HG03175 (cell line): ENCODE data around the gene DIRAS1.

Experiments used
- ATAC-seq: cut with Tn5 transposase; IDR thresholded peaks from one replicate; pipeline ENCODE4 v1.9.1; 2021; ENCODE audit warnings: mild to moderate bottlenecking, moderate library complexity; ENCODE audit not compliant: unreplicated experiment

The DIRAS1 gene

DNA sequence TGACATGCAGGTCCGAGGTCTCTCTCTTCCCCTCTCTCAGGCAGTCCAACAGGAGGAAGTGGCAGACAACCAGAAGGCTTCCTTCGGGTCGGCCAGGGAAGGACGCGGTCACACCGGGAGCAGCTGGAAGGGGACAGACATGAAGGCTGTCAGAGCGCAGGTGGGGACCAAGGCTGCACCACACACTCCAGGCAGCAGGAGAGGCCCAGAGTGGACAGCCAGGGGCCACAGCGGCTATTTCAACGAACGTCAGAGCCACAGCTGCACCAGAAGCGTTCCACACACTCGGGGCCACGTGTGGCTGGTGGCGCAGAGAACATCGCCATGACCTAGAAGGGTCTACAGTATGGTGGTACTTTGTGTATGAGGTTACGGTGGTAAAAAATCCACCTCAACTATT lies 34.6 kb upstream of the DIRAS1 start:
- no peak for ATAC-seq

DNA sequence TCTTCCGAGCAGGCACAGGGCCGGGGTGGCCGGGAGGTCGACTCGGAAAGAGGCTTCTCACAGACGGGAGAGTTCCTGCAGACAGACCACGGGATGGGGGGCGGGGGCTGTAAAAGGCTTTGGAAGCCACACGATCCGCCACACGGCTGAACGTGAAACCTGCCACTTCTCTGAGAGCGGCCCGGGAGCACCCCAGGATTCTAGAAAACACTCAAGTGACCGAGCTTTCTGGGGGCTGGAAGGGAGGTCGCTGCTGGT lies 34.2 kb upstream of the DIRAS1 start:
- ATAC-seq, result no peak

DNA sequence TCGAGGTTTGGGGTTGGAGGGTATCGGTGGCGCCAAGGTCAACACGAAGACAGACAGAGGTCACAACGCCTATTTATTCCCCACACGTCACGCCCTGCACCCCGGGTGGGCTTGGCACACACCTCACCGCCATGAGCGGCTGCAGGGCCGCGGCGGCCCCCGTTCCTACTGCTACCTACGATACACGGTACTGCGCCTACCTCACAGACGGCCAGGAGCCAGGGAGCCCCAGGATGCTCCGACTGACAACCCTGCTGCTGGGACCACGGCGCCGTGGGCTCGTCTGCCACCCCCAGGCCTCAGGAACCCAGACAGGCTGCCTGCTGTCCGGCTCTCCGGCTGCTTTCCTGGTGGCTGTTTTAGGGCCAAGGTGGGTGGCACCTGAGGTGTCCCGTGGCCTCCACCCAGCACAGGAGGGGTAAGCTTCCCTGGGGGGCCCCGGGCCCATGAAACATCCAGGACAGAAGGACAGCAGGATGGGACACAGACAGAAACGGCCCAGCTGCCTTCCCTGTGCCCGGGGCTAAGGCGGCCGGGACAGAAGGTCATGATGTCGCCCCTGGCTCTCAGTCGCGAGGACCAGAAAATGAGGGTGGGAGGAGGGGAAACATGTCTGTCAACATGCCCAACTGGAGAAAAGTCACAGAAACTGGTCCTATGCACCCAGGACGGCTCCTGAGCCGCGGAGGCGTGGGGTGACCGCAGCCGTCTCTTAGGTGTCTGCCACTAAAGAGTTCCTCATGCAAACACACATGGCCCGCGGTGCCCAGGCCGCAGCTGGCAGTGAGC lies 33.7 kb upstream of the DIRAS1 start:
- ATAC-seq, result no peak

DNA sequence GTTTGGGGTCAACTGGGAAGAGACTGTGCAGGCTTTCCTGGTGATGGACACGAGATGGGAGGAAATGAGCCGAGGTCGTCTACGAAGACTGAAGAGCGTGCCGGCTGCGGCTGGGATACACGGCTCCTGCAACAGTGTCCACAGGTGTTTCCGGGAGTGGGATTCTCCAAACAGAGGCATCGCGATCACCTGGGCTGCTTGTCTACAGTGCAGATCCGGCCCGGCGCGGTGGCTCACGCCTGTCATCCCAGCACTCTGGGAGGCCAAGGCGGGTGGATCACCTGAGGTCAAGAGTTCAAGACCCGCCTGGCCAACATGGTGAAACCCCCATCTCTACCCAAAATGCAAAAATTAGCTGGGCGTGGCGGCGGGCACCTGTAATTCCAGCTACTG lies 30.3 kb upstream of the DIRAS1 start:
- ATAC-seq, result no peak

- no peak for ATAC-seq
Measured at GRCh38 chr19:2750808-2751437, 29.8 kb upstream of the DIRAS1 start.

DNA sequence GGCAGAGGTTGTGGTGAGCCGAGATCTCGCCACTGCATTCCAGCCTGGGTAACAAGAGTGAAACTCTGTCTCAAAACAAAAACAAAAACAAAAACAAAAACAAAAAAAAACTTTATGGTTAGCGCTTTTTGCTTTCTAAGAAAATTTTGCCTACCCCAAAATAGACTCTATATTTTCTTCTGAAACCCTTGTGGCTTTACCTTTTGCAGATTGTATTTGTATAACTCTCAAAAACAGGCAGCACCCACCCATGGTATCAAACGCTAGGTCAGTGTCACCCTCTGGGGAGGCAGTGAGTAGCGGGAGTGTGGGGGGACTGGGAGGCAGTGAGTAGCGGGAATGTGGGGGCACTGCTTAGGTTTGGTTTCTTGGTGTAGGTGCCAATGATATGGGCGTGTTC lies 26.2 kb upstream of the DIRAS1 start:
- ATAC-seq, result no peak

- no peak for ATAC-seq
Measured at GRCh38 chr19:2744113-2744512, 22.9 kb upstream of the DIRAS1 start.

DNA sequence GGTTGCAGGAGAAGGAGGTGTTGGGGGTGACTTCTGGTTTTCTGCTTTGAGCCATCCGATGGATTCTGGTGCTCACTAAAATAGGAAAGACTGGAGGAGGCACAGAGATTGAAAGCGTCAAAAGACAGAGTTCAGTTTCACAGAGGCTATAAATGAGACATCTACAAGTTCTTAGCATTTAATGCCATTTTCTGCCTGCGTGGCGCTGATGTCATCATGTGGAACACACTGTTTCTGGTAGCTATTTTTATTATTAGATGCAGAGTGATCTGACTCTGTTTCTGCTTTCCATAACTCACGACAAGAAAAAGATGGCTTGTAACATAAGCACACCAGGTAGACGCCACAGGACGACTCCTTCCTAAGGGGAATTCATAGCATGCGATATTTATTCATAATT lies 21.9 kb upstream of the DIRAS1 start:
- ATAC-seq, result no peak

DNA sequence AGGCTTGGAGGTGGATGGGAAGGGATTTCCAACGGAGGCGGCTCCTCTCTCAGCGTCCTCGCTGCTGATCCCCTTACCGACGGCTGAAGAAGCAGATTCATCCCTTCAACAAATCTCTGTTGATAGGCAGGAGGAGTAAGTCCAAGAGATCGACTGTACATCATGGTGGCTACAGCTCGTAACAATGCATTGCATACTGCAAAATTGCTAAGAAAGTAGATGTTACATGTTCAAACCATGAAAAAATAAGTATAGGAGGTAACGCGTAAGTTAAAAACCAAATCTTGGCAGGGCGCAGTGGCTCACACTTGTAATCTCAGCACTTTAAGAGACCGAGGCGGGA lies 19.1 kb upstream of the DIRAS1 start:
- ATAC-seq, result no peak

DNA sequence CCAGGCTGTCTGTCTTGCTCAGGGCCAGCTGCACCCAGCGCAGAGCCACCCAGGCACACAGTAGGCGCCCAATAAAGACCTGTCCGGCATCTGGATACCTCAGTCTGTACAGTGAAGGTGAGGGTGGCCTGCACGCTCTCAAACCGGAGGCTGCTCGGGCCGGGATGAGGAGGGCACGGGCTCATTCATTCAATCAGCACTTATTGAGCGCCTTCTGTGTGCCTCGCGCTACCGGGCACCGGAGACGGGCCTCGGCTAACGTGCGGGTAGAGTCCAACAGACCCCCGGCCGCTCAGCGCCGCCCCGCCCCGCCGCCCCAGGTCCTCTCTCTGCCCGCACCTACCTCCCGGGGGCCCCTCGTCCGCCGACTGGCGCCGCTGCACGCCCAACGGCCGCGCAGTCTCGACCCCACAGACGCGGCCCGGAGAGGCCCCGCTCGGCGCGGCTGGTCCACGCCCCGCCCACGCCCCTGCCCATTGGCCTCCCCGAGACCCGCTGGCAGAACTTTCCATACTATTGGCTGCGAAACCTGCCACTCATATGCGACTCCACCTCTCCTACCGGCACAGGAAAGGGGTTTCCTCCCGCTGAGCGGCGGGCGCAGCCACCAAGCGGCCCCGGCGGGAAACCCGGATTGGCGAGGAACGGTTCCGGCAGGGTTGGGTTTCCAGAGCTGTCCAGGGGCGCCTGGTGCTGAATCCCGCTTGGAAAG lies 18.6 kb upstream of the DIRAS1 start, which contains the start of gene SLC39A3:
SLC39A3 (minus strand) TSS at position 416 of the 712 bp plus-strand sequence. CDS start 2,760 bp downstream, outside the sequence.
- peak; percentile 94 for ATAC-seq

GRCh38 chr19:2736550-2737190 lies 15.5 kb upstream of the DIRAS1 start:
- ATAC-seq, result no peak

- no peak for ATAC-seq
Measured at GRCh38 chr19:2735374-2735773, 14.2 kb upstream of the DIRAS1 start.

GRCh38 chr19:2734589-2735288 lies 13.6 kb upstream of the DIRAS1 start:
- ATAC-seq, result no peak

DNA sequence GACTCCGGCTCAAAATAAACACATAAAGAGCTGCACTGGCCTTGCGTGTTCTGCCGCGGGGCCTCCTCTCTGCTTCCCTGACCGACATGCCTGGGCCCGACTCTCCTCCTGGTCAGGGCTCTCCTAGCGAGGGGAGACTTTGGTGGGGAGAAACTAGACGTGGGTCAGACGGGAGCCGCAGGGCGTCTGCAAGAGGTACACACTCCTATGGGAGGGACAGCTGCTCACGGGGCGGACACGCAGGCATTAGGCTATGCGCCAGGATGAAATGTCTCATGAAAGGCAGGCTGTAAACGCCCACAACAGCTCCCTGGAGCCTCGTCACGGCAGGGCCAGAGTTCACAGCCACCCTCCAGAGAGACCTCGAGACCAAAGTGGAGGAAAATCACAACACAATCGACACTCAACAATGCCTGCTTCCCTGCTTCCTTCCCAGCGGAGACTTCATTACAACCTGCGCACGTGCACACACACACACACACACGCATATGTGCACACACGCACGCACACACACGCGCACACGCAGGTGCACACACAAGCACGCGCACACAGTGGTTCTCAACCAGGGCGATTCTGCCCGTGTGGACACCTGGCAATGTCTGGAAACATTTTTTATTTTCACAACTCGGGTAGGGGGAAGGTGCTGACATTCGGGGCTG lies 12.9 kb upstream of the DIRAS1 start:
- ATAC-seq, result no peak

GRCh38 chr19:2732883-2733282 lies 11.7 kb upstream of the DIRAS1 start:
- ATAC-seq, result no peak

DNA sequence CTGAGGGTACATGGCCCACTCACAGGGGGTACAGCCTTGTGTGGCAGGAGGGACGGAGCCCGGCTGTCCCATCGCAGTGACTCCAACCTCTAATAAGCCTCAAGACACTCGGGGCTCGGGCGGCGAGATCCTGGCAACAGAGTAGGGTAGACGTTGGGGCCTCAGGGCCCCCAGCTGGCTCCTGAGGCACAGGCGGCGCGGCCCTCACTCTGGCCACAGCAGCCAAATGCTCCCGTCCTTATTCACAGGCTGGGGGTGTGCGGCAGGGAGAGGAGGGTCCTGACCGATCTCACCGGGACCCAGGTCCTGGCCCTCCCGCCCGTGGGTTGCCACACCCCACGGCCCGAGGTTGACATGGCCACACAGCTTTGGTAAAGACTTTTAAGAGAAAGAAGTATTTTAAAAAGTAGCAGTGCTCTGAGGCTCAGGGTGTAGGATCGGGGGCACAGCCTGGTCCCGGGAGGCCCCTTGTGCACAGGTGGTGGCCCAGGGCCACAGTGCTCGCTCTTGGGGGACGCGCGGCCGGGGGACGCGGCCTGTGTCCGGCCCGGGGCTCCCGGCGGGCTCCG lies 11.1 kb upstream of the DIRAS1 start:
- ATAC-seq, result no peak

DNA sequence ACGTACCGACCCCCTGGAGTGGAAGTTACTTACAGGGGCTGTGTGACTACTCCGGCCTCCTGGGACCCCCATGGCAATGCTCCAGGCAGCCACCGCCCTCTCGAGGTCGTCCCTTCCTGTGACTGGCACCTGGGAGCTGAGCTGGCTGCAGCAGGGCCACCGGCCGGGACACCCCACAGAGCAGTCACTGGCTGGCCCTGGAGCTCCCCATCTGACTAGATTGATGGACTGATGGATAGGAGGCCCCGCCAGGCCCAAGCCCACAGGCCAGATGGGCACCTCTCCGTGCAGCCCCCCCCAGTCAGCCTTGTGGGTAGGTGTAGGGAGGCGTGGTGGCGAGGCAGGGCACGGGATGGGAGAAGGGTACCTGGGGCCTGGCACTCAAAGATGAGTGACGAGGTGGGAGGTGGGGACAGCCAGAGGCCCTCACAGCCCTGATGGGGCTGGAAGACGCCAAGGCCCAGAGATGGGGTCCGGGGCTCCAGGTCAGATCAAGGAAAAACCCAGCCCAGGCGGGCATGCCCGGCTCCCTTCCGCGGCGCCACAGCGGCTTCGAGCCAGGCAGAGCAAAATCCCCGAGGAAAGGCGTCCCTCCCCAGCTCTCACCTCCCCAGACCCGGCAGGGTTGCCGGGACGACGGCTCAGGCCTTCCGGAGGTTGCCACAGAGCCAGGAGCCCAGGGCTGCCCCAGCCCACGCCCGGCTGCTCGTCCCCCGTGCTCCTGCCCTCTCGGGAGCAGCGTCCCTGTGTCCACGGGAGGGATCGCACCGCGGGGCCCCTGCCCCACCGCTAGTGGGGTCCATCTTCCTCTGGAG lies 10.2 kb upstream of the DIRAS1 start:
- ATAC-seq, result no peak

- ATAC-seq, result no peak
Measured at GRCh38 chr19:2729943-2730818, 9.0 kb upstream of the DIRAS1 start.
